ENCODE measurements around the gene SMURF1.

Gene SMURF1

DNA sequence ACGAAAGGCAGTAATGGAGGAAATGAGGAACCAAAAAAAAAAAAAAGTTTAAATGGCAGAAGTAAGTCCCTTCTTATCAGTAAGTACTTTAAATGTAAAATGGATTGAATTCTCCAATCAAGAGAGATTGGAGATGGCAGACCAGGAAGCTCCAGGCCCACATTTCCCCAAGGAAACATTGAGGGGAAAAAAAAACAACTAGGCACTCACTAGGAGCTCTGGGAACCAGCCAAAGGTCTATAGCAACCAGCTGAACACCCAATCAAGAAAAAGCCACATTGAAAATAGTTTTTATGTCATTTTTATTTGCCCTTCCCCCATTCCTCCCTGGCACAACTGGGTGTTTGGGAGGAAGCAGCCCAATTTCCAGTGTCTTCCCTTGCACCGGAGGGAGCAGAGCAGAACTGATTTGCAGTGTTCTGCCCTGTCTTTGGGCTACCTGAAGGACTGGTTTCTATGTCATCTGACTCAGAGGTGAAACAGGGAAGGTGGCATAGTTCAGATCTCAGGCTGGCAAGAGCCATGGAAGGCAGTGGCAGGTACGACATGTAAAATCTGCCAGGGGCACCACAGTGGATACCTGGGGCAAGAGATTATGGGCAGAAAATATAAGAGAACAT is 121.9 kb downstream of the SMURF1 start:
- no peak for ATAC-seq (replicated peaks)
- no peaks in the 10 kb centered on the region for H3K9me3 Mint-ChIP-seq
- peaks cover 6 to 28% of the 10 kb centered on the region in 2 donors for H3K4me1 Mint-ChIP-seq
- DNase-seq, result no peak
- H3K4me3 Mint-ChIP-seq, result no peak overlapping the region
- peaks cover 34 to 46% of the 10 kb centered on the region in 2 donors for H3K36me3 Mint-ChIP-seq
- no peak overlapping the region for H3K27ac Mint-ChIP-seq
- H3K27me3 Mint-ChIP-seq, result no peaks in the 10 kb centered on the region

DNA sequence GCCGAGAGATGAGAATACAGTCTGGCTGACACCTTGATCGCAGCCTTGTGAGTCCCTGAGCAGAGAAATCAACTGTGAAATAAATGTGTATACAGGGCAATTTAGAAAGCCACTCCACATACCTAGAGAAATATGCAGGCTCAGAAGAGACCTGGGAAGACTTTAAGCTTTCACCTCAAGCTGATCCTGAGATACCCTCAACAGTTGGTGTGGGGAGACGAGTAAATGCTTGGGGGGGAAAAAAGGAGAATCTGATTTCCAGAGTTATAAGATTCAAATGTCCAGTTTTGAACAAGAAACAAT is 123.5 kb downstream of the SMURF1 start:
- no peaks in the 10 kb centered on the region for H3K9me3 Mint-ChIP-seq
- no peak overlapping the region for H3K27ac Mint-ChIP-seq
- no peak for ATAC-seq (replicated peaks)
- no peak for DNase-seq
- H3K4me3 Mint-ChIP-seq, result no peak overlapping the region
- peaks cover 6 to 34% of the 10 kb centered on the region in 2 donors for H3K4me1 Mint-ChIP-seq
- no peaks in the 10 kb centered on the region for H3K27me3 Mint-ChIP-seq
- peaks cover 46 to 62% of the 10 kb centered on the region in 2 donors for H3K36me3 Mint-ChIP-seq

DNA sequence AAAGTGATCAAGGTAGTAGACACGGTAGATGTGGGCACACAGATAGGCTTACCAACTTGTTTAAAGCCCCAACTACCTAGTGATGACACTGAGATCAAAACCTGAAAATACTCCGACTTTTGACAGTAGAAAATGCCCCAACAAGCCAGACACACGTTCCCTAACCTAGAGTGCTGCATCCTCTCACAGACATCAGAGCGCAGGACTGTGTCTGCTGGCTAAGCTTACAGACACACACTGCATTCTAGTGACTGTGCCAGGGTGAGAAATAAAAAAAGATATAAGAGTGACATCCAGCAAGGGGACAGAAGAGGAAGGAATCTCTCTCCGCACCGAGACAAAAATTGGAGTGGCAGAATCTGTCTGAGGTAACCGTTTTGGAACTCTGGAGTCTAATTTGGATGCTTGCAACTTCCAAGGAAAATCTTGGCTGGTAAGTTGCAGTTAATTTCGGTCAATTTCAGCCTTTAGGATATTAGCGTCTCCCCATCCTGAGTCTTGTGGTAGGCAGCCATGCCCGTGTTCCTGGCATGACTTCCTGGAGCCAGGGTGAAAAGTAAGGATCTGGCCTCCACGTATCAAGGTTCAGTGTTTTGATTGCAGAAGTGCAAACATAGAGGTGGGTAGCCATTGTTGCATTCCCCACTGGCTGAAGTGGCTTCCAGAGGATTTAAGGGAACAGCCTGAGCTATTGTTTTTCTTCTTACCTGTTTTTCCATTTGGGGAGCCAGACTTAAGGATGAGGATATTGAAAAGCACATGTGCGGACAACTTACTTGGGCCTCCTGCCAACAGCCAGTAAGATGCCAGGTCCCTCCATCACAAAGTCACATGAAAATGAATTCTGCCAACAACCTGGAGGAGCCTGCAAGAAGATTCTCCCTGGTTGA is 124.1 kb downstream of the SMURF1 start:
- Mint-ChIP-seq H3K36me3 (peaks cover 51 to 68% of the 10 kb centered on the region in 2 donors), H3K4me3 (no peak overlapping the region), H3K27me3 (no peaks in the 10 kb centered on the region), H3K4me1 (peaks cover 6 to 34% of the 10 kb centered on the region in 2 donors), H3K9me3 (no peaks in the 10 kb centered on the region), H3K27ac (no peak overlapping the region)
- ATAC-seq (replicated peaks), result no peak
- DNase-seq, result no peak

DNA sequence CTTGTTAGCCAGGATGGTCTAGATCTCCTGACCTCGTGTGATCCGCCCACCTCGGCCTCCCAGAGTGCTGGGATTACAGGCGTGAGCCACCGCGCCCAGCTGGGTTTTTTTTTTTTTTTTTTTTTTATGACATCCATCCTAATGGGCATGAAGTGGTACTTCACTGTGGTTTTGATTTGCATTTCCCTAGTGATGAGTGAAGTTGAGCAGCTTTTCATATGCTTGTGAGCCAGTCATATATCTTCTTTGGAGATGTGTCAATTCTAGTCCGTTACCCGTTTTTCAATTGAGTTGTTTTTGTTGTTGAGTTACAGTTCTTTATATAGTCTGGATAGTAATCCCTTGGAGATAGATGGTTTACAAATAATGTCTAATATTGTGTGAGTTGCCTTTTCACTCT is 127.7 kb downstream of the SMURF1 start:
- ATAC-seq (replicated peaks), result peak in 1 of 2 donors; percentile 48
- peaks cover 68 to 88% of the 10 kb centered on the region in 2 donors for H3K36me3 Mint-ChIP-seq
- no peak for DNase-seq
- H3K27ac Mint-ChIP-seq, result no peak overlapping the region
- H3K4me3 Mint-ChIP-seq, result no peak overlapping the region
- no peaks in the 10 kb centered on the region for H3K9me3 Mint-ChIP-seq
- peaks cover 2 to 18% of the 10 kb centered on the region in 2 donors for H3K4me1 Mint-ChIP-seq
- H3K27me3 Mint-ChIP-seq, result no peaks in the 10 kb centered on the region

DNA sequence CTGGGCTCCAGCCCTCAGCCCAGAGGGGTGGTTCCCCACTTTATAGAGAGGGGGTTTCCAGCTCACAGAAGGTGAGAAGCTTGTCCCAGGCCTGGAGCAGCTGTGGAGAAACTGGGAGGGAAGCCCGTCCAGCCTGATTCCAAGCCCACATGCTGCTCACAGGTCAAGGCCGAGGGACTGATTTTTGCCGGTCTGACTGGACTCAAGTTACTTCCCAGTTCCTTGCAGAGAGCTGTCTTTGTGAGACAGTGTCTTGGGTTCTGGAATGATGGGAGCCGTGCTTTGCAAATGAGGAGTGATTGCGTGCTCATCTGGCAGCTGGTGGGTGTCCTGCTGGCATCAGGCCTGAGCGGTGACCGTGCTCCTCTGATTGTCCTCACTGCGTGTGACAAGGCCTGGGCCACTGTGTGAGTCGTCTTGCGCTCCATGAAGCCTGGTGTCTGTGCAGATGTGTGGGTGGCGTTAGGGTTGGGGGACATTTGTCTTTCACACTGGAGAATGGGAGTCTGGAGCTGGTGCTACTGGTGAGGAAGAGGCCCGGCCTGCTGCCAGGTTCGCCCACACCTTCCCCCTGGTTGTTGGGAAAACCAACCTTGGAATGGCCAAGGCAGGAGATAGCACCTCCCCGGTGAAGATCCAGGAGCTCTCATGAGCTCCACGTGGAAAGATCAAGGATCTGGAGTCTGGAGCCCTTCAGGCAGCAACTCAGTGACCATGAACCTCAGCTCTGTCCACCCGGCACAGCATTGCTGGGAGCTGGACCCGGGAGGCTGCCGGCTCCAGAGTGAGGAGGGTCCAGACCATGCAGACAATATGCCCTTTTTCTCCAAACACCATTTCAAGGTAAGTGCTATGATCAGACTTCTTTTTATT is 129.6 kb downstream of the SMURF1 start:
- H3K36me3 Mint-ChIP-seq, result peaks cover 63 to 85% of the 10 kb centered on the region in 2 donors
- no peaks in the 10 kb centered on the region for H3K27me3 Mint-ChIP-seq
- no peaks in the 10 kb centered on the region for H3K9me3 Mint-ChIP-seq
- ATAC-seq (replicated peaks), result no peak
- no peak for DNase-seq
- H3K4me3 Mint-ChIP-seq, result no peak overlapping the region
- peaks cover 0 to 6% of the 10 kb centered on the region in 2 donors for H3K4me1 Mint-ChIP-seq
- no peak overlapping the region for H3K27ac Mint-ChIP-seq

DNA sequence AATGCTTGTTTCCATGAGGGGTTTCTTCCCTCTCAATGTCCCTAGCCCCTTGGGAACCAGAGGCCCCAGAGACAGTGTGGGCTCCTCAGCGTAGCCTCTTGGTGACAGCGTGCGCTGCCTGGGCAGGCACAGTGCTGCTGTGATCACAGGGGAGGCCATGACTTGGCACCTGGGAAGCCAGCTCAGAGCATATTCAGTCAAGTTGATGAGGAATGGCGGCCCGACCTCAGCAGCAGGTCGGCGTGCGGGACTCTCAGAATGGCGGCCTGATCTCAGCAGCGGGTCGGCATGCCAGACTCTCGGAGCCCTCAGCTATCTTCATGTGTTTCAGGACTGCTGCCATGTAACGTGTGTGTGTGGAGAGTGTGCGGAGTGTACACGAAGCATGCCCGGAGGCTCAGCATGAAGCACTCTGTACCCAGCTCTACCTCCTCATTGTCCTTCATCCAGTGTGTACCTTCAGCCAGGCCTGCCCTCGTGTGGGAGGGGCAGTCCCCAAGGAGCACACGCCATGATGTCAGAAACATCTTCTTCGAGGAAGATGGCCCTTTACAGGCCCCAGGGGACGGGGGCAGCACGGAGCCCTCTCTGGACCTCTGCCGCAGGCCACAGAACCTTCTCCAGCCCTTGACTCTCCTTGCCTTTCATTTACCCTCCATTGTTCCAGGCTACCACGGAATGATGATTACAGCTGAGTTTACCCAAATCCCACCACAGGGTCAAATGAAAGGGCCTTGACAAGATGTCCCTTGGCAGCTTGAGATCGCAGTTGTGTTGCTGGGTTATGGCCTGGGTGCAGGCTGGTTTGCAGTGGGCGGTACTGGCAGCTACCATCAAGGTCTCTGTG is 130.4 kb downstream of the SMURF1 start:
- H3K4me3 Mint-ChIP-seq, result no peak overlapping the region
- H3K4me1 Mint-ChIP-seq, result peaks cover 0 to 6% of the 10 kb centered on the region in 2 donors
- no peak for DNase-seq
- no peaks in the 10 kb centered on the region for H3K9me3 Mint-ChIP-seq
- no peaks in the 10 kb centered on the region for H3K27me3 Mint-ChIP-seq
- H3K36me3 Mint-ChIP-seq, result peaks cover 68 to 84% of the 10 kb centered on the region in 2 donors
- no peak for ATAC-seq (replicated peaks)
- H3K27ac Mint-ChIP-seq, result no peak overlapping the region

DNA sequence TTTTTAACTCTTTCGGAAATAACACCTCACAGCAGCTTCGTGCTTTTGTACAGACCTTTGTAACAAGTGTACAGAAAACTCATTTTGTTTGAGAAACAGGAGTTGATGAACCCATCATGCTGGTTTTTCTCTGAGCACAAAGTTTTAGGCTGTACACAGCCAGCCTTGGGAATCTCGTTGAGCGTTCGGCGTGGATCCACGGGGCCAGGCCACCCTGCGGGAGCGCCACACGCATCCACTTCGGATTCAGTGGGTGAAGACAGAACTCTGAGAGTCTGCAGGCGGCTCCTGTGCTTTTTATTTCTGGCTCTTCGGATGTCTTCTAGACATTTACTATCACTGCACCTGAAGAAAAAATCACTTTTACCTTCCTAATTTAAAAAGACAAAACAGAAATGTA is 131.2 kb downstream of the SMURF1 start:
- H3K27me3 Mint-ChIP-seq, result no peaks in the 10 kb centered on the region
- H3K4me1 Mint-ChIP-seq, result peaks cover 0 to 6% of the 10 kb centered on the region in 2 donors
- H3K27ac Mint-ChIP-seq, result no peak overlapping the region
- DNase-seq, result no peak
- no peaks in the 10 kb centered on the region for H3K9me3 Mint-ChIP-seq
- ATAC-seq (replicated peaks), result no peak
- peaks cover 71 to 84% of the 10 kb centered on the region in 2 donors for H3K36me3 Mint-ChIP-seq
- H3K4me3 Mint-ChIP-seq, result no peak overlapping the region

DNA sequence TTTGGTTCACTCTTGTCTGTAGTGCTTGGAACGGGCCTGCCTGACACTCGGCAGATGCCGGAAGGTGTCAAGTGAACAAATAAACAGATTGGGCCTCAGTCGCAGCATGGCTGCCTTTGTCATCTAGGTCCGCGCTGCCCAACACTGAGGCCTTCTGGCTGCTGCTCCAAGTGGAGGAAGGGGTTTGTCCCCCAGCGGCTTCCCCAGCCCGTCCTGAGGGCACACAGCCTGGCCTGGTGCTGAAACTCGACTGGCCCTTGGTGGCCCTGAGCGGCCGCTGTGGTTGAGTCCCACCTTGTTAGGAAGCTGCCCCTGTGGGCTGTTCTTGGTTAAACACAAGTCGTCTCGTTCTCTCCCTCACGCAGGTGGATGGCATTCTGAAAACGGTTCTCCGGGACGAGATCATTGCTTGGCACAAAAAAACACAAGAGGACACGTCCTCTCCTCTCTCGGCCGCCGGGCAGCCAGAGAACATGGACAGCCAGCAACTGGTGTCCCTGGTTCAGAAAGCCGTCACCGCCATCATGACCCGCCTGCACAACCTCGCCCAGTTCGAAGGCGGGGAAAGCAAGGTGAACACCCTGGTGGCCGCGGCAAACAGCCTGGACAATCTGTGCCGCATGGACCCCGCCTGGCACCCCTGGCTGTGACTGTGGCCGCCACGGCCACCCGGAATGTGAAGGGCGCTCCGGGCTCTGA is 132.1 kb downstream of the SMURF1 start:
- Mint-ChIP-seq H3K9me3 (no peaks in the 10 kb centered on the region), H3K27me3 (no peaks in the 10 kb centered on the region), H3K36me3 (peaks cover 72 to 79% of the 10 kb centered on the region in 2 donors), H3K4me3 (no peak overlapping the region), H3K4me1 (peaks cover 0 to 6% of the 10 kb centered on the region in 2 donors), H3K27ac (no peak overlapping the region)
- DNase-seq, result no peak
- ATAC-seq (replicated peaks), result no peak

DNA sequence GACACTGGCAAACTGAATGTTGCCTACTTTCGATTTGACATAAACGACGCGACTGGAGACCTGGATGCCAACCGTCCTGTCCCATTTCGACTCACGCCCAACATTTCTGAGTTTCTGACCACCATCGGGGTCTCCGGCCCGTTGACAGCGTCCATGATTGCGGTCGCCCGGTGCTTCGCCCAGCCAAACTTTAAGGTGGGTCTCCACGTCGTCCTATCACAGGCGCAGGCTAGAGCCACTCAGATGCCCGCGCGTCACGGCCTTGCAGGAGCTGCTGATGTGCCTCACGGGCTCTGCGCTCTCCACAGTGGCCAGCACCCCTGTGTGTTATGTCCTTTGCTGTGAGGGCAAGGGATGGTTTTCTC is 132.6 kb downstream of the SMURF1 start:
- Mint-ChIP-seq H3K27me3 (no peaks in the 10 kb centered on the region), H3K27ac (no peak overlapping the region), H3K4me3 (no peak overlapping the region), H3K36me3 (peaks cover 72 to 79% of the 10 kb centered on the region in 2 donors), H3K9me3 (no peaks in the 10 kb centered on the region), H3K4me1 (peaks cover 0 to 3% of the 10 kb centered on the region in 2 donors)
- ATAC-seq (replicated peaks) (no peak), DNase-seq (no peak)

DNA sequence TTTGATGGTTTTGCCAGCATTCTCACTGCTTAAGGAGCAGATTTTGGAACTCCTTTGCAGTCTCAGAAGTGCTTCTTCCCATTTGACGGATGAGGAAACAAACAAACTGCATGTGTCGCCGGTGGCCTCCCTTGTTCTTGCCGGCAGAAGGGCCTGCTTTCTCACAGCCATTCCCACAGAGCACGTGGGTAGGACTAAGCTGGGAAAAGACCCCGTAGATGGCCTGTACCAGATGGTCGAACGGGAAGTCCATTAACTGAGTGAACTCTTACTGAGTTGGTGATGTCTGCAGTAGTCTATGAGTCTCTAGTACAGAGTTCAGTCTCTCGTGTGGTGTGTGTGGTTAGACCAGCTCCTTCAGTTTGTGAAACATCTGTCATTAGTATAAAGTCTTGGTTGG is 133.6 kb downstream of the SMURF1 start:
- H3K27ac Mint-ChIP-seq, result no peak overlapping the region
- H3K27me3 Mint-ChIP-seq, result no peaks in the 10 kb centered on the region
- H3K4me3 Mint-ChIP-seq, result no peak overlapping the region
- no peaks in the 10 kb centered on the region for H3K4me1 Mint-ChIP-seq
- no peaks in the 10 kb centered on the region for H3K9me3 Mint-ChIP-seq
- DNase-seq (no peak), ATAC-seq (replicated peaks) (no peak)
- peaks cover 69 to 76% of the 10 kb centered on the region in 2 donors for H3K36me3 Mint-ChIP-seq

DNA sequence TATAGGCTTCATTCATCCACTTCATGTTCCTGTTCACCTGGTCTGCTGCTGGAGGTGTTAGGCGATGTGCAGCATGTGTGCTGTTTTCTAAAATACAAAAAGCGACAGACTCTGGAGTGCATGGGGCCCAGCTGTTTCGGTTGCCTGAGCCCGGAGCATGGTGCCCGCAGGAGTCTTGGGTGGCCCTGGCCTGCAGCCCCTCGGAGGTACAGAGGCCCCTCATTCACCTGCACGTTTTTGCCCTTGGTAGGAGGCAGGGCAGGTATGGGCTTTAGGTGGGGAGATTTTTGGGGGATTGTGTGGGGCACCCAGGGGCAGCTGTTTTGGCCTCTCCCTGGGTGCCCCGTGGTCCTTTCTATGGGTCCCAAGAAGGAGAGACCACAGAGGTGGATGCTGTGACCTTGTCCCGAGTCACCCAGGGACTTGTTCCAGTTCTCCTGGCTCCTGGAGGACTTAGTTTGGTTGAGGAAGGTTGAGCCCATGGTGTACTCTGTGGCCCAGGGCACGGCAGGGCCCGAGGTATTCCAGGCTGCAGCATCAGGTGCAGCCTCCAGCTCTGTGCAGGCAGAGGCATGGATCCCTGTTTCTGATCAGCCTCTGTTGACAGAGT is 134.9 kb downstream of the SMURF1 start:
- peaks cover 0 to 2% of the 10 kb centered on the region in 2 donors for H3K4me1 Mint-ChIP-seq
- H3K36me3 Mint-ChIP-seq, result peaks cover 65 to 70% of the 10 kb centered on the region in 2 donors
- no peaks in the 10 kb centered on the region for H3K9me3 Mint-ChIP-seq
- peak overlapping the region; percentile 65 for H3K27ac Mint-ChIP-seq
- ATAC-seq (replicated peaks) (no peak), DNase-seq (no peak)
- H3K27me3 Mint-ChIP-seq, result no peaks in the 10 kb centered on the region
- no peak overlapping the region for H3K4me3 Mint-ChIP-seq

DNA sequence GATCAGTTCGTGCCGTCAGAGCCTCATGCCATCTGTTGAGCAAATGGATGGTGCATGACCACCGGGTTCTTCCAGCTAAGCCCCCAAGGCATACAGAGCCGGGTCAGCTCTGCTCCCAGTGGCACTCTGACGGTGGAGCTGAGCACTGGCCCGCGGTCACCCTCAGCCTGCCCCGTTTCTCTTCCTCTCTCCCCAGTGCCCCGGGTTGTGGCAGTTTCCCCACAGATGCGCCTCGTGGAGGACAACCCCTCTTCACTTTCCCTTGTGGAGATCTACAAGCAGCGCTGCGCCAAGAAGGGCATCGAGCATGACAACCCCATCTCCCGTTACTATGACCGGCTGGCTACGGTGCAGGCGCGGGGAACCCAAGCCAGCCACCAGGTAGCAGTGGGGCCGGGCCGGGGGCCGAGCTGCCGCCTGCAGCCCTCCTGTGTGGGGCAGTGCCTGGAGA is 135.7 kb downstream of the SMURF1 start:
- Mint-ChIP-seq H3K27ac (peak overlapping the region; percentile 51), H3K4me1 (peaks cover 0 to 2% of the 10 kb centered on the region in 2 donors), H3K36me3 (peaks cover 57 to 69% of the 10 kb centered on the region in 2 donors), H3K9me3 (no peaks in the 10 kb centered on the region), H3K27me3 (no peaks in the 10 kb centered on the region), H3K4me3 (no peak overlapping the region)
- ATAC-seq (replicated peaks) (no peak), DNase-seq (no peak)

Data from stimulated activated naive B cell treated with anti-CD40 and anti-IgM and Interleukin-4, amounts not matched to agents 10 μg/mL and 1 μg/mL and 100 μg/mL, for 72 hours (primary cell).